ENCODE data around the gene CTNNA2. TPM values are rescaled to one million over a fixed set of nuclear protein-coding genes. Genes with fewer than 3 reads are reported as not detected.

The CTNNA2 gene
- total RNA-seq, 4 donors from 2014 or later: 0.88 to 14.9 (median 2.3) TPM; not detected in 1

- intact Hi-C loops (cut with DNase I; ENCODE audit: low total_unique reads): no loop called here
- no peak overlapping the region for H3K4me3 ChIP-seq
- H3K27me3 ChIP-seq: no peaks in the 10 kb centered on the region
- DNase-seq: no peak
- H3K9me3 ChIP-seq: no peaks in the 10 kb centered on the region
- no peaks in the 10 kb centered on the region for H3K4me1 ChIP-seq
- no peaks in the 10 kb centered on the region for H3K36me3 ChIP-seq
- TF ChIP-seq POLR2A (IDR thresholded peaks at IDR 0.05) (no peak), CTCF (IDR thresholded peaks at IDR 0.05) (no peak)
- H3K27ac ChIP-seq: no peak overlapping the region
Measured at GRCh38 chr2:80579756-80580155, 1066.9 kb downstream of the CTNNA2 start.

GRCh38 chr2:80591233-80591632 lies 1078.4 kb downstream of the CTNNA2 start:
- Histone ChIP-seq H3K27me3 (no peaks in the 10 kb centered on the region), H3K36me3 (no peaks in the 10 kb centered on the region), H3K27ac (no peak overlapping the region), H3K9me3 (no peaks in the 10 kb centered on the region), H3K4me3 (no peak overlapping the region), H3K4me1 (no peaks in the 10 kb centered on the region)
- no peak for DNase-seq
- TF ChIP-seq POLR2A (IDR thresholded peaks at IDR 0.05) (no peak), CTCF (IDR thresholded peaks at IDR 0.05) (no peak)
- intact Hi-C loops (cut with DNase I; ENCODE audit: low total_unique reads): no loop called here

GRCh38 chr2:80592106-80592505 lies 1079.3 kb downstream of the CTNNA2 start:
- Histone ChIP-seq H3K27ac (no peak overlapping the region), H3K36me3 (no peaks in the 10 kb centered on the region), H3K4me1 (no peaks in the 10 kb centered on the region), H3K9me3 (no peaks in the 10 kb centered on the region), H3K4me3 (no peak overlapping the region), H3K27me3 (no peaks in the 10 kb centered on the region)
- no peak for DNase-seq
- TF ChIP-seq POLR2A (IDR thresholded peaks at IDR 0.05) (no peak), CTCF (IDR thresholded peaks at IDR 0.05) (no peak)
- intact Hi-C loops (cut with DNase I; ENCODE audit: low total_unique reads): no loop called here

GRCh38 chr2:80610108-80610507 lies 1097.3 kb downstream of the CTNNA2 start:
- no peaks in the 10 kb centered on the region for H3K36me3 ChIP-seq
- no peak for DNase-seq
- H3K4me1 ChIP-seq: no peaks in the 10 kb centered on the region
- no peak overlapping the region for H3K4me3 ChIP-seq
- H3K27me3 ChIP-seq: no peaks in the 10 kb centered on the region
- no peak for TF ChIP-seq POLR2A (IDR thresholded peaks at IDR 0.05)
- no peak for TF ChIP-seq CTCF (IDR thresholded peaks at IDR 0.05)
- intact Hi-C loops (cut with DNase I; ENCODE audit: low total_unique reads): no loop called here
- H3K27ac ChIP-seq: no peak overlapping the region
- H3K9me3 ChIP-seq: no peaks in the 10 kb centered on the region

GRCh38 chr2:80621656-80622055 lies 1108.8 kb downstream of the CTNNA2 start:
- no peak for DNase-seq
- Histone ChIP-seq H3K9me3 (no peaks in the 10 kb centered on the region), H3K4me3 (no peak overlapping the region), H3K36me3 (no peaks in the 10 kb centered on the region), H3K27me3 (no peaks in the 10 kb centered on the region), H3K27ac (no peak overlapping the region), H3K4me1 (no peaks in the 10 kb centered on the region)
- intact Hi-C loops (cut with DNase I; ENCODE audit: low total_unique reads): no loop called here
- TF ChIP-seq CTCF (IDR thresholded peaks at IDR 0.05): no peak
- TF ChIP-seq POLR2A (IDR thresholded peaks at IDR 0.05): no peak

All from uterus (tissue), 4 donors.